Activated T-helper 1 cell treated with anti-CD3 and anti-CD28 coated beads, Interleukin-12 subunit alpha, Interleukin-12 subunit beta, Interleukin-2, Interleukin-4 antibody, amounts not matched to agents 30 ng/mL and 10 ng/mL and 1 ng/mL, durations not matched to agents 14 hours and 24 hours and 36 hours (primary cell): ENCODE measurements around the gene C19orf85. TPM values are rescaled to one million over a fixed set of nuclear protein-coding genes. Genes with fewer than 3 reads are reported as not detected.

Experiments
- DNase-seq: peaks from one replicate; pipeline ENCODE4 v3.0.0; 2021; ENCODE audit warnings: low spot score
- H3K27ac Mint-ChIP-seq: one replicate; pipeline ENCODE4 v1.8.0; 2021; ENCODE audit warnings: mild to moderate bottlenecking, mixed read lengths
- H3K27me3 Mint-ChIP-seq: one replicate; pipeline ENCODE4 v1.8.0; 2022; ENCODE audit warnings: mild to moderate bottlenecking, moderate library complexity, mixed read lengths; ENCODE audit not compliant: insufficient read depth
- H3K36me3 Mint-ChIP-seq: one replicate; pipeline ENCODE4 v1.8.0; 2021; ENCODE audit warnings: low read depth, mixed read lengths
- H3K4me1 Mint-ChIP-seq: one replicate; pipeline ENCODE4 v1.8.0; 2021; ENCODE audit warnings: low read depth, mixed read lengths
- H3K4me3 Mint-ChIP-seq: one replicate; pipeline ENCODE4 v1.8.0; 2021; ENCODE audit warnings: mild to moderate bottlenecking, moderate library complexity, mixed read lengths
- H3K9me3 Mint-ChIP-seq: one replicate; pipeline ENCODE4 v1.8.0; 2021; ENCODE audit warnings: mixed read lengths
- intact Hi-C: fragments of 100-400 bp; cut with micrococcal nuclease; formaldehyde crosslinking; loops from one replicate; pipeline ENCODE4 v1.15.1; 2024
- total RNA-seq: library from RNA; stranded (reverse); gene quantifications from 2 replicates; pipeline ENCODE4 v1.2.3, GENCODE V29; 2022

Gene C19orf85
- total RNA-seq, 1 donor from 2014 or later: not detected

GRCh38 chr19:55486043-55486970, 21.8 kb upstream of the C19orf85 start:
- DNase-seq: no peak
- H3K4me1 Mint-ChIP-seq: peaks cover 11% of the 10 kb centered on the region
- peak overlapping the region; percentile 80 for H3K4me3 Mint-ChIP-seq
- intact Hi-C loops: no loop called here
- H3K27me3 Mint-ChIP-seq: no peaks in the 10 kb centered on the region
- no peaks in the 10 kb centered on the region for H3K36me3 Mint-ChIP-seq
- no peaks in the 10 kb centered on the region for H3K9me3 Mint-ChIP-seq
- peak overlapping the region; percentile 63 for H3K27ac Mint-ChIP-seq

GRCh38 chr19:55485439-55486011, 21.0 kb upstream of the C19orf85 start:
- DNase-seq: no peak
- Mint-ChIP-seq H3K36me3 (no peaks in the 10 kb centered on the region), H3K4me3 (peak overlapping the region; percentile 80), H3K27ac (peak overlapping the region; percentile 48), H3K9me3 (no peaks in the 10 kb centered on the region), H3K4me1 (peaks cover 11% of the 10 kb centered on the region), H3K27me3 (no peaks in the 10 kb centered on the region)
- intact Hi-C loops: loop anchor here (1.0 kb wide), 2 partner anchors 9 to 24 kb away; partner anchors contain the start of genes ISOC2 and ZNF628

GRCh38 chr19:55484593-55485438, 20.3 kb upstream of the C19orf85 start, which contains the start of gene NAT14:
TSS of gene NAT14 (plus strand) at chr19:55485188. CDS start at chr19:55485709, 521 bp downstream.
- H3K9me3 Mint-ChIP-seq: no peaks in the 10 kb centered on the region
- peak within 1 kb of the TSS; percentile 80 for H3K4me3 Mint-ChIP-seq
- no peaks in the 10 kb centered on the region for H3K36me3 Mint-ChIP-seq
- H3K4me1 Mint-ChIP-seq: peaks cover 11% of the 10 kb centered on the region
- H3K27me3 Mint-ChIP-seq: no peaks in the 10 kb centered on the region
- peak; percentile 64 for DNase-seq
- intact Hi-C loops: loop anchor here (1.0 kb wide), 2 partner anchors 9 to 24 kb away; partner anchors contain the start of genes ISOC2 and ZNF628
- H3K27ac Mint-ChIP-seq: peak within 1 kb of the TSS; percentile 55

- no peak overlapping the region for H3K27ac Mint-ChIP-seq
- DNase-seq: no peak
- H3K4me1 Mint-ChIP-seq: peaks cover 14% of the 10 kb centered on the region
- no peaks in the 10 kb centered on the region for H3K36me3 Mint-ChIP-seq
- intact Hi-C loops: no loop called here
- H3K27me3 Mint-ChIP-seq: no peaks in the 10 kb centered on the region
- H3K4me3 Mint-ChIP-seq: peak overlapping the region; percentile 65
- H3K9me3 Mint-ChIP-seq: no peaks in the 10 kb centered on the region
Observed at GRCh38 chr19:55483706-55484592, 19.4 kb upstream of the C19orf85 start.

GRCh38 chr19:55482967-55483705, 18.6 kb upstream of the C19orf85 start:
- DNase-seq: no peak
- intact Hi-C loops: no loop called here
- Mint-ChIP-seq H3K4me1 (peaks cover 22% of the 10 kb centered on the region), H3K27ac (no peak overlapping the region), H3K27me3 (no peaks in the 10 kb centered on the region), H3K36me3 (no peaks in the 10 kb centered on the region), H3K9me3 (no peaks in the 10 kb centered on the region), H3K4me3 (no peak overlapping the region)

GRCh38 chr19:55482156-55482961, 17.8 kb upstream of the C19orf85 start:
- no peak for DNase-seq
- intact Hi-C loops: no loop called here
- Mint-ChIP-seq H3K4me1 (peaks cover 25% of the 10 kb centered on the region), H3K27me3 (no peaks in the 10 kb centered on the region), H3K4me3 (no peak overlapping the region), H3K36me3 (no peaks in the 10 kb centered on the region), H3K27ac (no peak overlapping the region), H3K9me3 (no peaks in the 10 kb centered on the region)

GRCh38 chr19:55481794-55482155, 17.2 kb upstream of the C19orf85 start:
- intact Hi-C loops: no loop called here
- Mint-ChIP-seq H3K4me1 (peaks cover 24% of the 10 kb centered on the region), H3K36me3 (no peaks in the 10 kb centered on the region), H3K4me3 (no peak overlapping the region), H3K27me3 (no peaks in the 10 kb centered on the region), H3K9me3 (no peaks in the 10 kb centered on the region), H3K27ac (no peak overlapping the region)
- DNase-seq: no peak

GRCh38 chr19:55481148-55481793, 16.7 kb upstream of the C19orf85 start:
- intact Hi-C loops: no loop called here
- Mint-ChIP-seq H3K27ac (no peak overlapping the region), H3K9me3 (no peaks in the 10 kb centered on the region), H3K27me3 (no peaks in the 10 kb centered on the region), H3K36me3 (no peaks in the 10 kb centered on the region), H3K4me3 (no peak overlapping the region), H3K4me1 (peaks cover 24% of the 10 kb centered on the region)
- DNase-seq: no peak

- H3K4me3 Mint-ChIP-seq: no peak overlapping the region
- H3K36me3 Mint-ChIP-seq: no peaks in the 10 kb centered on the region
- H3K27ac Mint-ChIP-seq: no peak overlapping the region
- H3K27me3 Mint-ChIP-seq: no peaks in the 10 kb centered on the region
- no peak for DNase-seq
- H3K4me1 Mint-ChIP-seq: peaks cover 18% of the 10 kb centered on the region
- intact Hi-C loops: loop anchor here (5.0 kb wide), 1 partner anchor 1088 kb away; the partner anchor contains the start of gene ZNF470
- H3K9me3 Mint-ChIP-seq: no peaks in the 10 kb centered on the region
Observed at GRCh38 chr19:55479451-55480230, 15.1 kb upstream of the C19orf85 start.

GRCh38 chr19:55479045-55479444, 14.5 kb upstream of the C19orf85 start:
- Mint-ChIP-seq H3K27me3 (no peaks in the 10 kb centered on the region), H3K36me3 (no peaks in the 10 kb centered on the region), H3K27ac (no peak overlapping the region), H3K9me3 (no peaks in the 10 kb centered on the region), H3K4me3 (peak overlapping the region; percentile 9), H3K4me1 (peaks cover 18% of the 10 kb centered on the region)
- no peak for DNase-seq
- intact Hi-C loops: loop anchor here (5.0 kb wide), 1 partner anchor 1088 kb away; the partner anchor contains the start of gene ZNF470
